Cerebellar cortex (tissue), 1 donor: ENCODE data around the gene DDX60.
A peak's percentile ranks its signal among the peaks of the same experiment; 100 is the strongest.
"Not testable (repeated sequence)": the region's sequence is repeated elsewhere in the genome, so short reads cannot be mapped to it uniquely, and the experiment has no call there.

Source experiments
- DNase-seq: peaks from one replicate; pipeline ENCODE4 v3.0.0-alpha.2; 2015; ENCODE audit warnings: low spot score

Gene DDX60, protein sequence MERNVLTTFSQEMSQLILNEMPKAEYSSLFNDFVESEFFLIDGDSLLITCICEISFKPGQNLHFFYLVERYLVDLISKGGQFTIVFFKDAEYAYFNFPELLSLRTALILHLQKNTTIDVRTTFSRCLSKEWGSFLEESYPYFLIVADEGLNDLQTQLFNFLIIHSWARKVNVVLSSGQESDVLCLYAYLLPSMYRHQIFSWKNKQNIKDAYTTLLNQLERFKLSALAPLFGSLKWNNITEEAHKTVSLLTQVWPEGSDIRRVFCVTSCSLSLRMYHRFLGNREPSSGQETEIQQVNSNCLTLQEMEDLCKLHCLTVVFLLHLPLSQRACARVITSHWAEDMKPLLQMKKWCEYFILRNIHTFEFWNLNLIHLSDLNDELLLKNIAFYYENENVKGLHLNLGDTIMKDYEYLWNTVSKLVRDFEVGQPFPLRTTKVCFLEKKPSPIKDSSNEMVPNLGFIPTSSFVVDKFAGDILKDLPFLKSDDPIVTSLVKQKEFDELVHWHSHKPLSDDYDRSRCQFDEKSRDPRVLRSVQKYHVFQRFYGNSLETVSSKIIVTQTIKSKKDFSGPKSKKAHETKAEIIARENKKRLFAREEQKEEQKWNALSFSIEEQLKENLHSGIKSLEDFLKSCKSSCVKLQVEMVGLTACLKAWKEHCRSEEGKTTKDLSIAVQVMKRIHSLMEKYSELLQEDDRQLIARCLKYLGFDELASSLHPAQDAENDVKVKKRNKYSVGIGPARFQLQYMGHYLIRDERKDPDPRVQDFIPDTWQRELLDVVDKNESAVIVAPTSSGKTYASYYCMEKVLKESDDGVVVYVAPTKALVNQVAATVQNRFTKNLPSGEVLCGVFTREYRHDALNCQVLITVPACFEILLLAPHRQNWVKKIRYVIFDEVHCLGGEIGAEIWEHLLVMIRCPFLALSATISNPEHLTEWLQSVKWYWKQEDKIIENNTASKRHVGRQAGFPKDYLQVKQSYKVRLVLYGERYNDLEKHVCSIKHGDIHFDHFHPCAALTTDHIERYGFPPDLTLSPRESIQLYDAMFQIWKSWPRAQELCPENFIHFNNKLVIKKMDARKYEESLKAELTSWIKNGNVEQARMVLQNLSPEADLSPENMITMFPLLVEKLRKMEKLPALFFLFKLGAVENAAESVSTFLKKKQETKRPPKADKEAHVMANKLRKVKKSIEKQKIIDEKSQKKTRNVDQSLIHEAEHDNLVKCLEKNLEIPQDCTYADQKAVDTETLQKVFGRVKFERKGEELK (N-terminal part only)

DNA sequence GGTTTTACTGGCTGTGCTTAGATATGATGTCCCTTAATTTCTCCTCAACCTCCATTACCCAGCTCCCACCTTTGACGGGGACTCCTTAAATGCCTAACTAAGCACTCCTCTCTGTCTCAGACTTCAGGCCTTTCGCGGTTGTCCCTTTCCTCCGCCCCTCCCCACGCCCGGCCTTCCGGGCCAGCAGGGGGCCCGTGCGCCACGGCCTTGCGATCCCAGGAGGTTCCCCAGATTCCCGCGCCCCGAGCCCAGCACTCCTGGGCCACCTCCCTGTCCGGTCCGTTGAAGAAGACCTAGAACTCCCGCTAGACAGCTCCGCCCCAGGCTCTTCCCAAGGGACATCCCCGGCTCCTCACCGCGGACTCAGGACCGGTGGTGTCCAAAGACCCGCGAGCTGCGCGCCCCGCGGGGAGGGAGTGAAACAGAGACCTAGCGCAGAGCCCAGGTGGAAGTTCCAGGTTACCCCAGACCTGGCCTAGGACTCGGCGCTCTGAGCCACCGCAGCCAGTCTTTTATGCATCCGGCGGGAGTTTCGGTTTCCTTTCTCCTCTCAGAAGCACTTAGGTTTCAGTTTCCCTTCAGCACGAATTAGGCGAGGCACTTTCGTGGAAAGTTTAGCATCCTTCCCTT, at the start of gene DDX60:
DDX60 (minus strand) TSS at position 487 of the 630 bp plus-strand sequence. CDS start 7,493 bp downstream, outside the sequence.
- DNase-seq, result peak; percentile 9

DNA sequence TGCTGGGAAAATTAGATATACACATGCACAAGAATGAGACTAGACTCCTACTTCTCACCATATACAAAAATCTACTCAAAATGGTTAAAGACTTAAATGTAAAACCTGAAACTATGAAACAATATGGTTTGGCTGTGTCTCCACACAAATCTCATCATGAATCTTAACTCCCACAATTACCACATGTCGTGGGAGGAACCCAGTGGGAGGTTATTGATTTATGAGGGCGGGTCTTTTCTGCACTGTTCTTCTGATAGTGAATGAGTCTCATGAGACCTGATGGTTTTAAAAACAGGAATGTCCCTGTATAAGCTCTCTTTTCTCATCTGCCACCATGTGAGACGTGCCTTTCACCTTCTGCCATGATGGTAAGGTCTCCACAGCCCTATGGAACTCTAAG, 48.5 kb upstream of the DDX60 start:
- DNase-seq, result no peak

DNA sequence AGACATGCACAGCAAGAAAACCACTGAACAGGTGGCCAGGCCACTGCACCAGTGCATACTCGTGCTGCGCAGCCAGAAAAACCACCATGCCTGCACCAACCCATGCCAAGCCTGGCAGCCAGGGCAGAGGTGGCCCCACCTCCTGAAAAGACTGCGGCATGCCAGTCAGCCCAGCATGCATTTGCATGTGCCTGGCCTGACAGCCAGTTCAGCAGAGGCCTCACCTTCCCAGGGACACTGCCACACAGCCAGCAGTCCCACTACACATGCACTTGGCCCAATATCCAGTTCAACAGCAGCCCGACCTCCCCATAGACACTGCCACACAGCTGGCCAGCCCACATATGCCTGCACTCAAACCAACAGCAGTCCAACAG, 43.5 kb upstream of the DDX60 start:
- DNase-seq, result no peak

DNA sequence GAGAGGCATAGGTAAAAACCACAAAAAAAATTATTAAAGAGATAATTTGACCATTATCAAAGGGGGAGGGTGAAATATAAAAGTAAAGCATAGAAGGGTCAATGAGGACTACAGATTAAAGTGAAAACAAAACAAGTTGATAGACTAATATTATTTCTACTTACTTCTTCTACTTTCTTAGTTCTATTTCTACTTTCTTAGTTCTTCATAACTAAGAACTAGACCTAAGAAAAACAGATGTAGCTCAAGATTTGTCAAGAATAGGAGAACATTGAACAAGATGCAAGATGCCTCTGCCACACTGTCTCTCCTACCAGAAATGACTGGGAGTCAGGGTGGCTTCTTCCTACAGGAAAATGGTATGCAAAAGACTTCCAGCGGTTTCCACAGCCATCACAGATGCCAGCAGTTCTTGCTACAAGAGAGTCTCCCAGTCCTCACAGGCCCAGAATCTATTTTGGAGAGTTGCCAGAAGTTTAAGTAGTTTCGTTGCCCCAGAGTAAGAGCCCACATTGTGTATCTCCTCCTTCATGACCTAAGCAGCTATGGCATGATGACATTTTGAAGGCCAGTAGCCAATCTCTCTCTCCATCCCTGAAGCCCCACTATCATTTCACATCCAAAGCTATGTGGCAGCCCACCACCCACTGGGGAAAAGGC, 42.9 kb upstream of the DDX60 start:
- no peak for DNase-seq

DNA sequence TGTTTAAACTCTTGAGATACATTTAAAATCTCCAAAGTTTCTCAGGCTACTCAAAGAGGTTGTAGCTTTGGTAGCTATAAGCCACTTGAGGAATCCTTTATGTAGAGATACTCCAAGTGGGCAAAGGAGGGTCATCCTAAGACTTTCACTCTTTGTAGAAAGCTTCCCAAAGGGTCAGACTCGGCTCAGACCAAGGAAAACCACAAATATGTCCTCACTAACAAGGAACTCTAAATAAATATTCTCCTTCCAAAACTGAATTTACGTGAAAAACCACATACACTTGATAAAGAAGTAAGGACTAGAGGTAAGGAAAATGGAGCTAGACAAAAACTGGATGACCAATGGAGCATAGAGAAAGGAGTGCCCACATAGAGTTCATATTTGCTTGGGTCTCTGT, 41.7 kb upstream of the DDX60 start:
- DNase-seq, result no peak

DNA sequence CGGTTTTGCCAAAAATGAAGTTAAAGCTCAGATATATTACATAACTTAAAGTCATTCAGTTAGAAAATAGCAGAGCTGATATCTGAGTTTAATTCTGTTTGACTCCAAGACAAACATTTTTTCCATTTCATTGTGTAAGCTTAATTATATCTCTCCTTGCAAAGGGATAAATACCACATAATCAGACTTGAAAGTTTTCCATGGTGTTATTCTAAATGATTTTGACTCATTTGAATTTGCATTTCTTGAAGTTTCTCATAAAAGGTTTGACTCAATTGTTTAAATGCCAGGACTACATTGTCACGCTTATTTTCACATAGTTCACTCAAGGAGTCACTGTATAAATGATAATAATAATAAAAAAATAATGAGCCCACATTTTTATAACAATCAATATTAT, 39.4 kb upstream of the DDX60 start:
- no peak for DNase-seq

DNA sequence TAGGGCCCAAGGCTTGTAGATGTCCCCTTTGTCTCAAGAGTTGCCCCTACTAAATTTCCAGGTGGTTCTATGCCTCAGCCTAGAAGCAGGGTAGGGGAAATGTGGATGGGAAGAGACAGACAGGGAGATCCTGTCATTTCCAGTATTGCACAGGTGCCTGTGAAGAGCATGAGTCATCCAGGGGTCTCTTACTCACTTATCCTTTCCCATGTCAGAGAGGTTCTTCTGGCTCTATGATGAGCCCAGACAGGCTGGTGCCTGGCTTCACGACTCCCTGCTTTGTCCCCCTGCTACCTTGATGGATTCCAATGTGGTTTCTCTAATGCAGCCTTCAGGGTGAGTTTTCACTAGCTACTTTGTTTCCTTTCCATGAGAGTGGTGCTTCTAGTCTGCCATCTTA, 35.2 kb upstream of the DDX60 start:
- DNase-seq, result no peak

DNA sequence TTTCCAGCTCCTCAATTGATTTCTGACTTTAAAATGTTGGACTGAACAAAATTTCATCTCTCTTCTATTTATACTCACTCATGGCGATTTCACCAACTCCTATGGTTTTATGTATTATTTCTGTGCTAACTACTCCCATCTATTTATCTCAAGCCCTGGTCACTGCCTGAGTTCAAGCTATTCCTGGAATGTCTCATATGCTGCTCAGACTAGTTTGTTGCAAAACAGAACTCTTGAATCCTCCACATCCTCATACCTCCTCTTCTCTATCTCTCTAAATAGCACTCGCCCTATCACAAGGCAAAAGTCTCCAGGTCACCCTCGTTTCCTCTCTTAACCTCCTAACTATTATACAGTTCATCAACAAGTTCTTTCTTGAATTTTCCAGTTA, 19.0 kb upstream of the DDX60 start:
- DNase-seq, result no peak

DNA sequence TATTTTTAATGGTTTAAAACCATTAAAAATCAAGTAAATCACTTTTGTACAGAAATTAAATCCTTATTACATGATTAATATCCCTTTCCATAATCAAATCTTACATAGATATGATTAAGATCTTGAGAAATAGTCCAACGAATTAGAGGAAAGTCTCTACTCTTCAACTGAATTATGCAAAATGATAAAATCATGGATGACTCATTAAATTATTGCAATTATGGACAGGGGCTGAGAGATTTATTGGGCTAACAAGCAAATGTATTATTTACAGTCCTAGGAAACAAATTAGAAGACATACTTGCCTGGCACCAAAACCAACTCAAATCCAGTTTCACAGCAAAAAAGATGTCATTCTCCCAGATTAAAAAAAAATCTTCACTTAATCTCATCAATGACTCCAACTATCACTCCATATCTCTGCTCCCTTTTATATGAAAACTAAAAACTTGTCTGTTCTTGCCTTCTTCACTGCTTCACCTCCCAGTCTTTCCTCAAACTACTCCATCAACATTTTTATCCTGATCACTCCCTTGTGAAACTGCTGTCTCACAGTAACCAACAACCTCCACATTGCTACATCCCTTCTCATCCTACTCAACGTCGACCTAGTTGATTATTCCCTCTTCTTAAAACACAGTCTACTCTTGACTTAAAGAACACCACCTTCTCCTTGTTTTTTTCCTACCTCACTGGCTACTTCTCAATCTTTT, 18.4 kb upstream of the DDX60 start:
- DNase-seq, result no peak

DNA sequence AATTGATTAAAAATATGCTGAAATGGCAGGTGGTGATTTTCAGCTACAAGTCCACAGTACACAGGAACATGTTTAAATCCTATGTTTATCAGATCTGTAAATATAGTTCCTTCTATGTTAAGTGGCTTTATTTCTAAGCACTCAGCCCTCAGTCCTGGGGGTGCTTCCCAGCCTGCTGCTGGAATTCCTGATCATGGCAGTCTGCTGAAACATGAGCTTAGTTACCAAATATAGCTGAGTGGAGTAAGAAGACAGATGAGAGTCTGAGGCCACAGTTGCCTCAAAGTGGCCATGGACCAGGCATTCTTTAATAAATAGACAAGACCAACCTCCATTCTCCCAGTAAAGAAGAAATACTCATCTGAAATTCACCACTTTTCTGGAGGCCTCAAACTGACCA, 17.1 kb upstream of the DDX60 start:
- DNase-seq, result no peak

DNA sequence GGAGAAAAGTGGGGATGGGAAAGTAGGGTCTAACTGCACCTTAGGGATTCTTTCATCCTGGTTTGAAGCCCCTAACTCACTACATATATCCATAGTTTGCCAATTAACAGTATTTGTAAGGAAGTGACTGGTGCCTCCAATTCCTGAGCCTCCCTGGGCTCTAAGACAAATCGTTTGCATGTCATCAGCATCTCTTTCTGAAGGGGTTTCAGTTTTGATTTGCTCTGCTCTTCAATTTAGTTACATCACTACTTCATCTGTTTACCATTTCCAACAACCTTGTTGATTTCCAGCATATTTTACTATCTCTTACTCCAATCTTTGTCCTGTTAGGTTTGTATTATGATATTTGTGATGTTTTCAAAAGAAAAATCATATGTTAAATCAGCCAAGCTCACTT, 15.5 kb upstream of the DDX60 start:
- no peak for DNase-seq

DNA sequence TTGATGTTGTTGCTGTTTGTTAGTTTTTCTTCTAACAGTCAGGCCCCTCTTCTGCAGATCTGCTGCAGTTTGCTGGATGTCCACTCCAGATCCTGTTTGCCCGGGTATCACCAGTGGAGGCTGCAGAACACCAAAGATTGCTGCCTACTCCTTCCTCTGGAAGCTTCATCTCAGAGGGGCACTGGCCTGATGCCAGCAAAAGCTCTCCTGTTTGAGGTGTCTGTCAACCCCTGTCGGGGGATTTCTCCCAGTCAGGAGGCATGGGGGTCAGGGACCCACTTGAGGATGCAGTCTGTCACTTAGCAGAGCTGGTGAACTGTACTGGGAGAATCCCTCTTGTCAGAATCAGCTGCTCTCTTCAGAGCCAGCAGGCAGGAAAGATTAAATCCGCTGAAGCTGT, 12.0 kb upstream of the DDX60 start:
- not testable (repeated sequence) for DNase-seq

DNA sequence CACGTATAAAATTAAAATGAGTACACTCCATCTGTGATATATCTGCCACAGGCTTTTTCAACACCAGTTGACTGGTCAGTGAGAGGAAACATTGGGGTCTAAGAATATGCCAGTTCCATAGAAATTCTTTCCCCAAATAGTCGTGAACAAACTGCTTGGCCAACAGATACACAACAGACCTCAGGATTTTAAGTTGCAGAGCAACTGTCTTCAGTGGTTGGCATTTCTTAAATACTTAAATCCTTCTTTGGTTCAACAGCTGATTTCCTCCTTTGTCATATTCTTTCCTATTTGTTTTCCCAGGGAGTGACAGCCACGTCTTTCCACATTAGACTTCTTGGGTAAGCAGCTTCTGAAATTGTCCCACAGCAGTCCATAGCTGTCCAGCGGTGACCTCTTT, 7.0 kb upstream of the DDX60 start:
- DNase-seq, result no peak

DNA sequence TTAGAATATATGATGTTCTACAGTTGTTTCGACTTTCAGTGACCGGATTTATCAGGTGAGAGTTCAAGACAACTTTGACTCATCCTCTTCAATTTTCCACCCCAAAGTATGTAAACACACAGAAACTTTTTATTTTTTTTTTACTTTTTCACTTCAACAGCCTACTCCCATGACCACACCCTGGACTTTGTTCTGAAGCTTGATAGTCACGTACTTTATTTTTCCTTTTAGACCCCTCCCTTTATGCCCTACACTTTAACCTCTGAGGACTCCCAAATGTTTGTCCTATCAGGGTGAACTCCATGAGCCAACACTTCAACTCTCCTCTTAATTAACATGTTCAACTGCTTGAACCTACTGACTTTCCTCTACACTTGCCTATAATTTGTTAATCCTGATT, 2.5 kb upstream of the DDX60 start:
- DNase-seq, result no peak

DNA sequence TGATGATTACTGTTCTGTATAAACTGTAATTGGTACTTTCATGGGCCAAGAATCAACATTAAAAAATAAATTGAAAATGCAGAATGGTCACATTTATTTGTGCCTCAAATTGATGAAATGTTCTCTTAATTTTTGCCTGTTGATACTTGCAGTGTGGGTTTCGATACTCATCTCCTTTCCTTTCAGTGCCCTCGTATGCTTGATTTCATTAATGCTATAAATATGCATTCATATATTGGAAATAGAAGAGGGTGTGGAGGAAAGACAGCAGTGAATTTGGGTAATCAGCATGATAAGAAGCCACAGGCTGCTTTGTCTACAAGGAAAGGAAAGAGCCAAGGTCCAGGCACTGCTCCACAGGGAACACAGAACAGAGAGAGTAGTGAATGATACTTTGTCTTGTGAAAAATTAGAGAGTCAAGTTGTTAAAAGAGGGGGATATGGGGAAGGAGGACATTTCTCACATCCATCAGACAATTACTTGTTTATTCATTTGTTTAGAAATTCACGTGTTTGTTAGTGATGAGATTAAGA, 1.0 kb upstream of the DDX60 start:
- no peak for DNase-seq

DNA sequence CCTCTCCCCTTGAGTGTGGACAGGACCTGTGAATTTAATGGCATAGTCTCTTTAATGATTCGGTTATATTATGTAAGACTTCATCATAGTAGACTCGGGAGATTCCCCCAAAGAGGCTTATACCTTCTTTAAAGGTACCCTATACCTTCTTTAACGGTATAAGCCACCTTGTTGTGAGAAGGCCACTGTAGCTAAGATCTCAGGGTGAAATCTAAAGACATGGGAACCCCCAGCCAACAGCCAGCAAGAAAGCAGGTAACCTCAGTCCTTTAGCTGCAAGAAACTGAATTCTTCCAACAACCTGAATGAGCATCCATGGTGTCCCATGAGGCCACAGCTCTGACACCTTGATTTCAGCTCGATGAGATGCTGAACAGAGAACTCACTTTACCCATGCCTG, 931 bp downstream of the DDX60 start:
- no peak for DNase-seq

DNA sequence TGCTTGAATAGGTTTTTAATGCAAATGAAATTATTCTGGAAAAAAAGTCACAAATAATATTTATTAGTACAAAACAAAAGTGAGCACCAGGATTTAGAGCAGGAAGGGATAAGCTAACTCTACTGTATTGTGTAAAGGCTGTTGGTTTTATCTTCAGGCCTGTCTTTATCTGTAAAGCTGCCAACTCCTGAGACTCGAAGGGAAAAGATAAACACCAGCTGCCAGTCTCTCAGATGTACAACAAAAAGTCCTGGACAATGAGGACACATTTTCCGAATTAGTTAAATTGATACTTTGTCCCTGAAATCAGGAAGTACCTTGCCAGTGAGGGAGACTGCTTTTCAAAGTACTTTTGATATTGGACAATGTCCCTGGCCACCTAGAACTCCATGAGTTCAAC, 8.8 kb downstream of the DDX60 start:
- no peak for DNase-seq

DNA sequence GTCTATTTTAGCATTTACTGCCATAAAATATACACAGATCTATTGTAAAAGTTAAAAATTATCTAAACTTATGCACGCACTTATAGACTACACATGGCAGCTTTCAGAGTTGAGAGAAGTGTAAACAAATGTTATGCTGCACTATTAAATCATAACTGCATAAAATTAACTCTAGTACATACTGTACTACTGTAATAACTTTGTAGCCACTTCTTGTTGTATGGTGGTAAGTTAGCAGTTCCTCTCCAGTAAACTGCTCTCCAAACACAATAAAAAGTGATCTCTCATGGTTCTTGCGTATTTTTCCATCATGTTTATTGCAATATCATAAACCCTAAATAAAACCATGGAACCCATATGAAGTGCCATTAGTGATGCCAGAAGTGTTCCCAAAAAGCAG, 9.6 kb downstream of the DDX60 start:
- no peak for DNase-seq

DNA sequence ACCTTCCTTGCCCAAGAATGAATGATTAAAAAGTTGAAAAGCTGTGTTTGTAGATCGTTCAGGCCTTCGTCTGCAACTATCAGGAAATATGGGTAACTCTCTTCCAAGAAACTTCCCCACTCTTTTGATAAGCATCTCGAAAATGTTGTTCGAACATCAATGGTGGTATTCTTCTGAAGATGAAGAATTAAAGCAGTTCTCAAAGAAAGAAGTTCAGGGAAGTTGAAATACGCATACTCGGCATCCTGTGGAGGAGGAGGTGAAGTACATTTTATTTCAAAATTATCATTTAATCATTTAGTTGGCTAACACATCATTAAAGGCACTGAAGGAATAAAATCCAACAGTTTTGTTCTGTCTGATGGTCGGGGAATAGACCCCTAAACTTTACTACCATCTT, 12.1 kb downstream of the DDX60 start:
- no peak for DNase-seq

DNA sequence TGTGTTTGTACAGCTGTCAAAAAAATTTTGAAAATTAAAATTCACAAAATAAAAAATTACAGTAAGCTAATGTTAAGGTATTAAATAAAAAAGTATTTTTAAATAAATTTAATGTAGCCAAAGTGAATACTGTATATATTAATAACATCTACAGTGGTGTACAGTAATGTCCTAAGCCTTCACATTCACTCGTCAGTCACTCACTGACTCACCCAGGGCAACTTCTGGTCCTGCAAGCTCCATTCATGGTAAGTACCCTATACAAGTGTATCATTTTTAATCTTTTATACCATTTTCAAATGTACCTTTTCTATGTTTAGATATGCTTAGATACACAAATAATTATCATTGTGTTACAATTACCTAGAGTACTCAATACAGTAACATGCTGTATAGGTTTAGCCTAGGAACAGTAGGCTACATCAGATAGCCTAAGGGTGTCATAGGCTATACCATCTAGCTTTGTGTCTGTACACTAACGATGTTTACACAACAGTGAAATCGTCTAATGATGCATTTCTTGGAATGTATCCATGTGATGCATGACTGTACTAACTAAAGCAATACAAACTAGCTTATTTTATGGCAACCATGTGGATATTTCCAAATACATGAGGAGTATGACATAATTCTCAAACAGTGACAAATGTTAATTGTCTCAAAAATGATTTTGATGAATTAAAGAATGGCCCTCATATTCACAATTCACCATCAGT, 13.7 kb downstream of the DDX60 start:
- DNase-seq, result no peak
